Skeletal muscle tissue (tissue), 4 donors: Measurements from ENCODE around the gene ENPP7. TPM values are rescaled to one million over a fixed set of nuclear protein-coding genes. Genes with fewer than 3 reads are reported as not detected.

Source experiments
- H3K27ac ChIP-seq: one replicate; pipeline ENCODE4 v1.7.0; 2013; ENCODE audit warnings: mild to moderate bottlenecking, low read depth, low read length, inconsistent platforms
- H3K27me3 ChIP-seq, 3 donors: one replicate each; pipeline ENCODE4 v1.7.0; 2013; ENCODE audit warnings: low read length in 3 of 3; ENCODE audit not compliant: control insufficient read depth in 3 of 3, insufficient read depth in 3 of 3
- H3K36me3 ChIP-seq, 3 donors: one replicate each; pipeline ENCODE4 v1.7.0; 2013; ENCODE audit warnings: low read length in 3 of 3; ENCODE audit not compliant: control insufficient read depth in 3 of 3, insufficient read depth in 3 of 3
- H3K4me1 ChIP-seq, 3 donors: one replicate each; pipeline ENCODE4 v1.7.0; 2013; ENCODE audit warnings: low read length in 3 of 3, mild to moderate bottlenecking in 3 of 3; ENCODE audit not compliant: control insufficient read depth in 3 of 3, insufficient read depth in 3 of 3
- H3K4me3 ChIP-seq, 3 donors: one replicate each; pipeline ENCODE4 v1.7.0; 2013; ENCODE audit warnings: low read length in 3 of 3
- H3K9ac ChIP-seq, 3 donors: one replicate each; pipeline ENCODE4 v1.7.0; 2013; ENCODE audit warnings: low read length in 3 of 3, mild to moderate bottlenecking in 3 of 3, moderate library complexity in 2 of 3, low read depth in 1 of 3
- H3K9me3 ChIP-seq, 3 donors: one replicate each; pipeline ENCODE4 v1.7.0; 2013; ENCODE audit warnings: low read length in 3 of 3; ENCODE audit not compliant: control insufficient read depth in 3 of 3
- total RNA-seq: library from RNA; depleted of rRNA; stranded (reverse); fragments of >200 nt; gene quantifications from one replicate; pipeline ENCODE4 v1.2.3, GENCODE V29; 2014
- donor health status: Osteomylitis.

ENPP7 gene
- total RNA-seq, 1 donor from 2014 or later = not detected

DNA sequence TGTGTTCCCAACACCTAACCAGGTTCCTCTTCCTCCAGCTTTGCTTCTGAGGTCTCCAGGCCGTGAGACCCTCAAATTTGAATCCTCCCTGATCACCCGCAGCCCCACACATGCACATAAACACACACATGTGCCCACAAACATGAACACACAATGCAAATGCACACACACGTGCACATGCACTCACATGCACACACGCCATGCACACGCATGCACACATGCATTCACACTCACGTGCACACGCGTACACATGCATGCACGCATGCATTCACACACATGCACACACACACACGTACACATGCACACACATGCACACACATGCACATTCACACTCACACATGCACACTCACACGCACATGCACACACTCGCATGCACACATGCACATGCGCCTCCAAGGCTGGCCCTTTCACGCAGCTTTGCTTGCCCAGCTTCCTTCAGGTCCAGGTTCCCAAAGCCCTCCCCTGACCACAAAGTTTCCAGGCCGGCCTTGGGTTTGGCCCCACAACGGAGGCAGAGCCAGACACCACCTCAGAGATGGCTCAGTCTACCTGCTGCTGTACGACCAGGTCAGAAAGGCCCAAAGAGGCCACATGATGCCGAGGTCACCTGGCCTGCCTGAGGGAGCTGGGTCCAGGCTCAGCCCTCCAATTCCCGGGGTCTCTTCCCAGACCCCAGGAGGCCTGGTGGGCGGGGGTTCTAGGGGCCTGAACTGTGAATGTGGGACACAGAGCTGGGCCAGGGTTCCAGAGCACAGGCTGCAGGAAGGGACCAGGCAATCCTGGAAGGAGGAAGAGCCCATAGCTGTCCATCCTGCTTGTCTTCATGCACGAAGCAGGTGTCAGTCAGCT, 39.5 kb upstream of the ENPP7 start:
- no peaks in the 10 kb centered on the region for H3K9me3 ChIP-seq
- no peak overlapping the region for H3K27ac ChIP-seq
- peaks cover 16 to 37% (median 31%) of the 10 kb centered on the region in 3 donors for H3K27me3 ChIP-seq
- H3K4me3 ChIP-seq = no peak overlapping the region
- H3K36me3 ChIP-seq = no peaks in the 10 kb centered on the region
- peaks cover 20 to 24% (median 23%) of the 10 kb centered on the region in 3 donors for H3K4me1 ChIP-seq
- no peak overlapping the region for H3K9ac ChIP-seq

DNA sequence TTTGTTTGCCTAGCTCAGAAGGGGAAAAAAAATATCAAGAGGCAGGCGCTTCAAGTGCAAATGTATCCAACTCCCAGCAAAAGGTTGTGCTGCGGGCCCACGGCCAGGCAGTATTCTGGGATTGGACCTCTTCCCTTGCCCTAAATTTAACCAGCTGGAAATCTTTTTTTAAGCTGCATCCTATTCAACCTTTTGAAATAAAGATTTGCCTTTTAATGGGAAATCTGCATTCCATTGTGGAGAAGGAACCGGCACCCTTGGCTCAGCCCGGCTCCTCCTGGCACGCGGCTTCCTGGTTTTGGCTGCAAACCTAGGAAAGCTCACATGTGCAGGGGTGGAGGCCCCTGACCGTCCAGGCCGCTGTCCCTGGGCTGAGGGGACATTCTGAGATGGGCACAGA, 38.8 kb upstream of the ENPP7 start:
- H3K9me3 ChIP-seq = no peaks in the 10 kb centered on the region
- H3K27me3 ChIP-seq = peaks cover 13 to 37% (median 31%) of the 10 kb centered on the region in 3 donors
- peaks cover 22 to 24% (median 23%) of the 10 kb centered on the region in 3 donors for H3K4me1 ChIP-seq
- H3K27ac ChIP-seq = no peak overlapping the region
- no peaks in the 10 kb centered on the region for H3K36me3 ChIP-seq
- H3K9ac ChIP-seq = no peak overlapping the region
- no peak overlapping the region for H3K4me3 ChIP-seq

DNA sequence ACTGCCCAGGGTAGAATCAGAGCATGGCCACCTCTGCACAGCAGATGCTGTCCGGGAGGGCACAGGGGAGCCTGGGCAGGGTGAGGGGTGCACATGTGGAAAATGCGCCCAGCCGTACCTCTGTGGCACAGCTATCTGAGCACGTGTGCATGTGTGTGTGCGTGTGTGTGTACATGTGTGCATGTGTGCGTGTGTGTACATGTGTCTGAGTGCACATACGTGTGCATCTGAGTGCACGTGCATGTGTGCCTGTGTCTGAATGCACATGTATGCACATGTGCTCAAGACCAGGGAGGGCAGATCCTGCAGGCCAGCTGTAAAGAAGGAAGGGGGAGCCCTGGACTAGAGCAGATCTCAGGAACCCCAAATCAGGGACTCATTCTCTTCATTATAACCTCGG, 37.3 kb upstream of the ENPP7 start:
- Histone ChIP-seq H3K36me3 (no peaks in the 10 kb centered on the region), H3K27ac (no peak overlapping the region), H3K4me3 (no peak overlapping the region), H3K9me3 (no peaks in the 10 kb centered on the region), H3K4me1 (peaks cover 22 to 24% (median 23%) of the 10 kb centered on the region in 3 donors), H3K27me3 (peaks cover 18 to 43% (median 40%) of the 10 kb centered on the region in 3 donors), H3K9ac (no peak overlapping the region)

DNA sequence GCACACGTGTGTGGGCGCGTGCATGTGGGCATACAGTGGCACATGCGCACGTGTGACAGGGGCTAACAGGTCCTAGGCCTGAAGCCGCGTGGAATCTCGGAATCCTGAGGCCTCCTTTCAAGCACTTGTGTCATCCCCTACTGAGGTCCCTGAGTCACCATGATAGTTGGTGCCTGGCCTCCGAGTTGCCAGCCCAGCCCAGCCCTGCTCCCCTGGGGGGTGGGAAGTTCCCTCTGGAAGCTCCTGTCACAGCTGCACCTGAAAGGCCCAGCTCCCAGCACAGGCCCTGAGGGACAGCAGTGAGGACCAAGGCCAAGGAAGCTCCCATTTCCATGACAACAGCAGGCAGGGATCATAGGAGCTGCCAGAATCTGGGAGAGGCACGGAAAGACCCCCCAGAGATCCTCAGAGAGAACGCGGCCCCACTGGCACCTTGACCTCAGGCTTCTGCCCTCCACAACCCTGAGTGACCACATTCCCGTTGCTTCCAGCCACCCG, 35.4 kb upstream of the ENPP7 start:
- Histone ChIP-seq H3K27me3 (peaks cover 27 to 48% (median 42%) of the 10 kb centered on the region in 3 donors), H3K9me3 (no peaks in the 10 kb centered on the region), H3K27ac (no peak overlapping the region), H3K4me3 (no peak overlapping the region), H3K9ac (no peak overlapping the region), H3K4me1 (peaks cover 22 to 24% (median 23%) of the 10 kb centered on the region in 3 donors), H3K36me3 (no peaks in the 10 kb centered on the region)

DNA sequence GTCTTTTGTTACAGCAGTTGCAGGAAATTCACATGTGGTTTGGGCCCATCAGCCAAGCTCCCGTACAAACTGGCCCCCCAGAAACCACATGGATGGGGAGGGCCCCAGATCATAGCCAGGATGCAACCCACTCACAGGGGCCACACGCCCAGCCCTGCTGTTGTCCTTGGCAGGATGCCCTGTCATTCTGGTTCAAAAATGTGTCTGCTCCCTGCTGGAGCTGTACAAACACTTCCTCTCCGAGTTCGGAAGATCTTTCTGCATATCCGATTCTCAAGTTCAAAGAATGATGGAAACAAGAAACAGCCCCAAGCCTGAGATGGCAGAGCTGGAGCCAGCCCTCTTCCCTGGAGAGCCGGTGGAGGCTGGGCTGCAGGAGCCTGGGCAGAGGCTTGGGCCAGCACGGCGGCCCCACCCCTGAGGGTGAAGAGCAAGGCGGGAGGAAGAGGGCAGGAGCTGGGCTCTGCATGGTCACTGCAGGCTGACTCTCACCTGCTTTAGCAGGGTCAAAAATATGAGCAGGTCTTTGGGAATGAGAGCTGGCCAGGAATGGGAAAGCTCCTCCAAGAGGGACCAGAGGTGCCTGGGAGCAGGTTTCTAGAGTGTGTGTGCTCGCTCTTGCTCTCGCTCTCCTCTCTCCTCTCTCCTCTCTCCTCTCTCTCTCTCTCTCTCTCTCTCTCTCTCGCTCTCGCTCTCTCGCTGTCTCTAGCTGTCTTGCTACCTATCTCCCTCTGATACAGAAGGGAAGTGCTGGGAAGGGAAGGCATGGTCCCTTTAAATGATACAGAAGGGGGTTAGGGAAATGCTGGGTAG, 34.7 kb upstream of the ENPP7 start:
- H3K4me1 ChIP-seq = peaks cover 21 to 23% (median 23%) of the 10 kb centered on the region in 3 donors
- no peak overlapping the region for H3K9ac ChIP-seq
- H3K36me3 ChIP-seq = no peaks in the 10 kb centered on the region
- no peak overlapping the region for H3K4me3 ChIP-seq
- peaks cover 27 to 48% (median 44%) of the 10 kb centered on the region in 3 donors for H3K27me3 ChIP-seq
- no peaks in the 10 kb centered on the region for H3K9me3 ChIP-seq
- no peak overlapping the region for H3K27ac ChIP-seq

DNA sequence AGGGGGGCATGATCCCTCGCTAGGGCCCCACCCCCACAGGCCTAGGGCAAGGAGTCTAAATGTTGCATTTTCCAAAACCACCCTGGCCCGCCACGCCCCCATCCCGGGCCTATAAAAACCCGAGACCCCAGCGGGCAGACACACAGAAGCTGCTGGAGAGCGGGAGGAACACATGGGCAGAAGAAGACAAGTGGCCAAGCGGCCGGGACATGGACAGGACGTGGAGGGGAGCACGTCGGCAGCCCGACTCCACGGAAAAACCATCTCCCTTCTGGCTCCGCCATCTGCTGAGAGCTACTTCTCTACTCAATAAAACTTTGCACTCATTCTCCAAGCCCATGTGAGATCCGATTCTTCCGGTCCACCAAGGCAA, 34.1 kb upstream of the ENPP7 start:
- Histone ChIP-seq H3K9ac (no peak overlapping the region), H3K36me3 (no peaks in the 10 kb centered on the region), H3K27me3 (peaks cover 27 to 49% (median 44%) of the 10 kb centered on the region in 3 donors), H3K27ac (no peak overlapping the region), H3K4me3 (no peak overlapping the region), H3K9me3 (no peaks in the 10 kb centered on the region), H3K4me1 (peaks cover 15 to 17% (median 17%) of the 10 kb centered on the region in 3 donors)

DNA sequence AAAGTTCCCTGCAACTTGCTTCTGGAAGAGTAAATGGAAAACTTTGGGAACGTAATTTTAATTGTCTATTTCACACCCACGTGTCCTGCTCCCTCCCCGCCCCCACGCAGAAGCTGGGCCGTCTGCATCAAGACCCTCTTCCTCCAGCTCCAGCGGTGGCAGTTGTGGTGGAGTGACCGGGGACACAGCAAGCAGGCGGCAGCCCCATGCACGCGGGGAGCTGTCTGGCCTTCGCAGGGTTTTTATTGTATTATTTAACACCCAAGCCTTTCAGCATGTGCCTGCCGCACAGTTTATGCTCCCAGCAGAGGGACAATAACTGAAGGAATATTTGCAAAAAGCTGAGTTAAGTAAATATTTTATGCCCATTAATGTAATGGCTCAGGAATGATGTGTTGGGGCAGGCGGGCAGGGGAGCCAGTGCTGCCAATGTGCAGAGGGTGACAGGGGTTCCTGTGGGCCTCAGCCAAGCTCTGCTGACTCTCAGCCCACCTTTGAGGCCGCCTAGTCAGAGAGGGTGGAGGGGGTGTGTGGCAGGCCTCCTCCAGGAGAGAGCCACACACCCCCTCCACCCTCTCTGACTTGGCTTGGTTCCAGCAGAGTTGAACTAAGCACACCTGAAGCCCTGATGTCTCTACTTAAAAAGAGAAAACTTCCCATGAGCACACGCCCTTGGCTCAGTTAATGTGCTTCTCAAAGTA, 32.4 kb upstream of the ENPP7 start:
- no peaks in the 10 kb centered on the region for H3K9me3 ChIP-seq
- H3K27me3 ChIP-seq = peaks cover 38 to 63% (median 56%) of the 10 kb centered on the region in 3 donors
- H3K27ac ChIP-seq = no peak overlapping the region
- peaks cover 5 to 6% (median 6%) of the 10 kb centered on the region in 3 donors for H3K4me1 ChIP-seq
- no peak overlapping the region for H3K9ac ChIP-seq
- H3K36me3 ChIP-seq = no peaks in the 10 kb centered on the region
- H3K4me3 ChIP-seq = no peak overlapping the region

DNA sequence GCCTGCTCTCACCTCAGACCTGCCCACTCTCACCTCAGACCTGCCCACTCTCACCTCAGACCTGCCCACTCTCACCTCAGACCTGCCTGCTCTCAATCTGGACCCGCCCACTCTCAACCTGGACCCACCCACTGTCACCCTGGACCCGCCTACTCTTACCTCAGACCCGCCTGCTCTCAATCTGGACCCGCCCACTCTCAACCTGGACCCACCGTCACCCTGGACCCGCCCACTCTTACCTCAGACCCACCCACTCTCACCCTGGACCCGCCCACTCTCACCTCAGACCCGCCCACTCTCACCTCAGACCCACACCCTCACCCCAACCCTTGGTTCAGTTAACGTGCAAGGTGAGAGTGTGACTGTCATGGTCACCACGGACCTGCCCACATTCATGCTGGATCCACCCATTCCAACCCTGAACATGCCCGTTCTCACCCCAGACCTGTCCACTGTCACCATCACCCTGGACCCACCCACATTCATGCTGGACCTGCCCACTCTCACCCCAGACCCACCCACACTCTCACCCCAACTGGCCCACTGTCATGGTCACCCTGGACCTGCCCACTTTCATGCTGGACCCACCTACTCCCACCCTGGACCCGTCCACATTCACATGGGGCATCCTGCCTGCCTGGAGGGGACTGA, 31.2 kb upstream of the ENPP7 start:
- no peak overlapping the region for H3K27ac ChIP-seq
- H3K27me3 ChIP-seq = peaks cover 47 to 74% (median 61%) of the 10 kb centered on the region in 3 donors
- H3K36me3 ChIP-seq = no peaks in the 10 kb centered on the region
- H3K4me1 ChIP-seq = peaks cover 5 to 6% (median 6%) of the 10 kb centered on the region in 3 donors
- no peak overlapping the region for H3K9ac ChIP-seq
- no peaks in the 10 kb centered on the region for H3K9me3 ChIP-seq
- H3K4me3 ChIP-seq = no peak overlapping the region

DNA sequence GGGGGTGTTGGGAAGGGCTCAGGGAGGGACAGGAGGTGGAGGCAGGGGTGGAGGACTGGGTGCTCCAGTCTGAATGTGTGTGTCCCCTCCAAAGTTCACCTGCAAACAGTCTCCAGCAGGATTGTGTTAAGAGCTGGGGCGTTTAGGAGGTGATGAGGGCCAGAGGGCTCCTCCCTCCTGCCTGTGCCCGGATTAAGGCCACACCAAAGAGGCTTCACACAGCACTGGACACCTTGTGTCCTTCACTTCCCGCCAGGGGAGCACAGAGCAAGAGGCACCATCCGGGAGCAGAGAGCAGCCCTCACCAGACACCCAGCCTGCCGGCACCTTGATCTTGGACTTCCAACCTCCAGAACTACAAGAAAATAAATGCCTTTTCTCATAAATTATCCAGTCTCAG, 30.2 kb upstream of the ENPP7 start:
- Histone ChIP-seq H3K9me3 (no peaks in the 10 kb centered on the region), H3K27ac (no peak overlapping the region), H3K27me3 (peaks cover 44 to 71% (median 56%) of the 10 kb centered on the region in 3 donors), H3K9ac (no peak overlapping the region), H3K4me1 (peaks cover 3 to 6% (median 4%) of the 10 kb centered on the region in 3 donors), H3K4me3 (no peak overlapping the region), H3K36me3 (no peaks in the 10 kb centered on the region)
